OCI-LY7 (cell line): Measurements from ENCODE around the gene FAM13B. TPM values are rescaled to one million over a fixed set of nuclear protein-coding genes. Genes with fewer than 3 reads are reported as not detected.
A peak's percentile ranks its signal among the peaks of the same experiment; 100 is the strongest.
"Not testable (repeated sequence)": the region's sequence is repeated elsewhere in the genome, so short reads cannot be mapped to it uniquely, and the experiment has no call there.

Source experiments
- BruUV-seq: library from RNA; stranded (reverse); fragments of 400-500 nt; replicated peaks from 2 replicates; lab custom pipeline; 2021; lab: Mats Ljungman, UMichigan
- CTCF ChIA-PET: fragments of 300-600 bp; sonication (Branson Sonifier 250); formaldehyde crosslinking; loops from one replicate; lab custom pipeline; 2022; ENCODE audit warnings: antibody characterized with exemption; ENCODE audit not compliant: unreplicated experiment; lab: Charles Lee
- POLR2A ChIA-PET: fragments of 300-600 bp; sonication (Branson Sonifier 250); formaldehyde crosslinking; loops from one replicate; lab custom pipeline; 2022; ENCODE audit warnings: antibody characterized with exemption; lab: Charles Lee
- DNase-seq: peaks from one replicate; pipeline ENCODE4 v3.0.0-alpha.2; 2015; ENCODE audit warnings: low spot score
- H2AFZ ChIP-seq: fragments of 200-600 bp; sonication (generic), shearing (Covaris generic); 2 replicates; pipeline ENCODE4 v1.6.1; 2014; ENCODE audit warnings: mild to moderate bottlenecking, antibody characterized with exemption, low read length, moderate library complexity
- H3K27ac ChIP-seq: fragments of 200-600 bp; sonication (generic); 2 replicates; pipeline ENCODE4 v1.5.1; 2014; ENCODE audit warnings: mixed run types, low read depth, mild to moderate bottlenecking, moderate library complexity, low read length, inconsistent platforms; ENCODE audit not compliant: poor library complexity, severe bottlenecking
- H3K36me3 ChIP-seq: fragments of 200-600 bp; sonication (generic); 2 replicates; pipeline ENCODE4 v1.6.1; 2014; ENCODE audit warnings: mild to moderate bottlenecking, antibody characterized with exemption, low read length, moderate library complexity, mixed read lengths; ENCODE audit not compliant: insufficient read depth
- H3K4me1 ChIP-seq: fragments of 200-600 bp; sonication (generic); 2 replicates; pipeline ENCODE4 v1.5.1; 2014; ENCODE audit warnings: mild to moderate bottlenecking, low read length; ENCODE audit not compliant: insufficient read depth, poor library complexity, severe bottlenecking
- H3K4me2 ChIP-seq: fragments of 200-600 bp; sonication (generic); 2 replicates; pipeline ENCODE4 v1.6.1; 2014; ENCODE audit warnings: mild to moderate bottlenecking, low read length
- H3K4me3 ChIP-seq: fragments of 200-600 bp; sonication (generic); 2 replicates; pipeline ENCODE4 v1.5.1; 2014; ENCODE audit warnings: mild to moderate bottlenecking, low read depth, low read length; ENCODE audit not compliant: poor library complexity, severe bottlenecking
- H3K79me2 ChIP-seq: fragments of 200-600 bp; sonication (generic); 2 replicates; pipeline ENCODE4 v1.6.1; 2016; ENCODE audit warnings: low read depth, mild to moderate bottlenecking, low read length, moderate library complexity, mixed read lengths; ENCODE audit not compliant: insufficient read depth
- H3K9me2 ChIP-seq: fragments of 200-600 bp; sonication (generic); 2 replicates; pipeline ENCODE4 v1.6.1; 2016; ENCODE audit warnings: mild to moderate bottlenecking, low read length, mixed read lengths; ENCODE audit not compliant: insufficient read depth
- H3K9me3 ChIP-seq: fragments of 200-600 bp; sonication (generic); 2 replicates; pipeline ENCODE4 v1.6.1; 2014; ENCODE audit warnings: mild to moderate bottlenecking, mixed run types, low read length, mixed read lengths
- H4K20me1 ChIP-seq: fragments of 200-600 bp; sonication (generic); 2 replicates; pipeline ENCODE4 v1.6.1; 2014; ENCODE audit warnings: mild to moderate bottlenecking, antibody characterized with exemption, low read length, moderate library complexity, mixed read lengths; ENCODE audit not compliant: insufficient read depth
- EZH2phosphoT487 ChIP-seq: fragments of 200-600 bp; sonication (generic); IDR thresholded peaks from 2 replicates; pipeline ENCODE4 v1.6.1; 2018; ENCODE audit warnings: low read depth, borderline replicate concordance, mild to moderate bottlenecking, mixed run types, antibody characterized with exemption, low read length, moderate library complexity, mixed read lengths
- intact Hi-C: fragments of 100-400 bp; cut with micrococcal nuclease; formaldehyde crosslinking; loops from one replicate; pipeline ENCODE4 v1.10.0; 2022; ENCODE audit not compliant: unreplicated experiment
- total RNA-seq, 2 experiments: library from RNA; depleted of rRNA in 1 of 2; stranded (reverse); fragments of >200 nt in 1 of 2; shearing (Covaris generic) in 1 of 2; gene quantifications; 2 replicates each; pipeline ENCODE4 v1.2.3, GENCODE V29; 2014 to 2022
- TF ChIP-seq, protein P1 (sequence below): fragments of 200-600 bp; sonication (generic); conservative IDR thresholded peaks from 2 replicates; pipeline ENCODE4 v1.5.1; 2014; ENCODE audit warnings: mild to moderate bottlenecking, antibody characterized with exemption, low read length, moderate library complexity, mixed read lengths

Gene FAM13B
- total RNA-seq, 2 experiments from 2014 or later = 21.5 to 35.7 TPM

DNA sequence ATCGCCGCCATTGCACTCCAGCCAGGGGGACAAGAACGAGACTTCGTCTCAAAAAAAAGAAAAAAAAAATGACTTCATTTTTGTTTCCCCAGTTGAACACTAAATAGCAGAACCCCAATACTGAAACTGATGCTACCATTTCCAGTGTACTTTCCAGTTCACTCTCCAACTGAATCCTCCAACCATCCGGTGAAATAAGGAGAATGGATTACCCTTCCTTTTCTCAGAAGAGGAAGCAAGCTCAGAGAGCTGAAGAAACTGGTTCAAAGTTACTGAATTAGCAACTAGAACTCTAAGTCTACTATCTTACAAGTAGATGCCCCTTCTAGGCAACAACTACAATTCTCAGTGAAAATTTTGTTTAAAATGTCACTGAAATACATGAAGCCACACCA is 3.9 kb downstream of the FAM13B start:
- Histone ChIP-seq H4K20me1 (peaks cover 32% of the 10 kb centered on the region), H3K79me2 (peaks cover 85% of the 10 kb centered on the region), H3K36me3 (peaks cover 54% of the 10 kb centered on the region), H3K4me2 (peak overlapping the region; percentile 95; the same call in 1 of the 2 replicates), H3K9me3 (peaks cover 22% of the 10 kb centered on the region), H3K9me2 (no peaks in the 10 kb centered on the region), H3K27ac (no peak overlapping the region), H3K4me3 (no peak overlapping the region), H3K4me1 (peaks cover 43% of the 10 kb centered on the region), H2AFZ (no peak overlapping the region)
- intact Hi-C loops = no loop called here
- ChIA-PET POLR2A (interaction anchor here (1.0 to 2.7 kb wide), 3 partner anchors 10 to 140 kb away, joined by 3 to 8 read pairs (median 8); partner anchors contain the start of gene PKD2L2), CTCF (no interaction called here)
- no peak for DNase-seq
- no TSS peak for BruUV-seq
- TF ChIP-seq EZH2phosphoT487 = no peak

DNA sequence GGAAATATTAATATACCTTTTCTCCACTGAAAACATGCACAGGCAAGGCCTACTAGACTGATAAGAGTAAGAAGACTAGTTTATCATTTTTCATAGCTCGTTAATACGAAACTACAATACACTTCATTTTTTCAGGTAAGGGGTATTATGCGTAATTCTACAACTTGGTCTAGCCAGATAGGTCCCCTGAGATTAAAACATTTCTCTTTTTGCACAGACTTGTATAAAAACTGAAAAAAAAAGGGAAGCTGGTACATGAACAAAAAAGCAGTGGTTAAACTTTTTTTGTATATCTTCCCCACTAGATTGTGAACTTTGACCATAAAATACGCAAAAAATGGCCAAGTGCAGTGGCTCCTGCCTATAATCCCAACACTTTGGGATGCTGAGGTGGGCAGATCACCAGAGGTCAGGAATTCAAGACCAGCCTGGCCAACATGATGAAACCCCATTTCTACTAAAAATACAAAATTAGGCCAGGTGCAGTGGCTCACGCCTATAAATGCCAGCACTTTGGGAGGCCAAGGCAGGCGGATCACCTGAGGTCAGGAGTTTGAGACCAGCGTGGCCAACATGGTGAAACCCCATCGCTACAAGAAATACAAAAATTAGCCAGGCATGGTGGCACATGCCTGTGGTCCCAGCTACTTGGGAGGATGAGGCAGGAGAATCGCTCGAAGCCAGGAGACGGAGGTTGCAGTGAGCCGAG is 4.5 kb downstream of the FAM13B start:
- POLR2A ChIA-PET = interaction anchor here (2.7 kb wide), 1 partner anchor 139 kb away, joined by 8 read pairs; the partner anchor contains the start of gene PKD2L2
- peaks cover 91% of the 10 kb centered on the region for H3K79me2 ChIP-seq
- BruUV-seq, H3K4me3 ChIP-seq, intact Hi-C loops, H3K9me2 ChIP-seq, H3K27ac ChIP-seq, H2AFZ ChIP-seq, CTCF ChIA-PET: not testable (repeated sequence)
- H3K9me3 ChIP-seq = peaks cover 22% of the 10 kb centered on the region
- peak overlapping the region; percentile 95; the same call in 1 of the 2 replicates for H3K4me2 ChIP-seq
- peak; percentile 10 for DNase-seq
- peaks cover 37% of the 10 kb centered on the region for H4K20me1 ChIP-seq
- H3K36me3 ChIP-seq = peaks cover 54% of the 10 kb centered on the region
- peaks cover 40% of the 10 kb centered on the region for H3K4me1 ChIP-seq

DNA sequence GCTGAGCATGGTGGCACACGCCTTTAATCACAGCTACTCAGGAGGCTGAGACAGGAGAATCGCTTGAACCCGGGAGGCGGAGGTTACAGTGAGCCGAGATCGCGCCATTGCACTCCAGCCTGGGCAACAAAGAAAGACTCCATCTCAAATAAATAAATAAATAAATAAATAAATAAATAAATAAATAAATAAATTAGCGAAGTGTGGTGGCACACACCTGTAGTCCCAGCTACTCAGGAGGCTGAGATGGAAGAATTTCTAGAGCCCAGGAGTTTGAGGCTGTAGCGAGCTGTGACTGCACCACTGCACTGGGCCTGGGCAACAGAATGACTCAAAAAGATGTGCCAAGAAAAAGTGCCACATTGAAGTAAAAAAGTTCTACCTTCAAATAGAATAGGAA is 6.1 kb downstream of the FAM13B start:
- H3K4me3 ChIP-seq, BruUV-seq, H2AFZ ChIP-seq, CTCF ChIA-PET, intact Hi-C loops, DNase-seq, H3K9me2 ChIP-seq, H3K4me2 ChIP-seq, H3K27ac ChIP-seq: not testable (repeated sequence)
- peaks cover 54% of the 10 kb centered on the region for H3K36me3 ChIP-seq
- POLR2A ChIA-PET = interaction anchor here (0.6 to 1.8 kb wide), 6 partner anchors 10 to 273 kb away, joined by 4 to 9 read pairs (median 4); partner anchors contain the start of gene PKD2L2
- H3K9me3 ChIP-seq = peaks cover 22% of the 10 kb centered on the region
- H3K4me1 ChIP-seq = peaks cover 44% of the 10 kb centered on the region
- peaks cover 43% of the 10 kb centered on the region for H4K20me1 ChIP-seq
- peaks cover 100% of the 10 kb centered on the region for H3K79me2 ChIP-seq

GRCh38 chr5:138025285-138025684 is 7.6 kb downstream of the FAM13B start:
- no peaks in the 10 kb centered on the region for H3K9me2 ChIP-seq
- intact Hi-C loops = no loop called here
- peaks cover 58% of the 10 kb centered on the region for H3K36me3 ChIP-seq
- ChIA-PET POLR2A (interaction anchor here (1.1 to 1.2 kb wide), 2 partner anchors 138 to 284 kb away, joined by 3 read pairs; no protein-coding TSS in a partner anchor), CTCF (no interaction called here)
- peaks cover 29% of the 10 kb centered on the region for H3K4me1 ChIP-seq
- BruUV-seq = no TSS peak
- no peak overlapping the region for H3K4me3 ChIP-seq
- no peak overlapping the region for H2AFZ ChIP-seq
- H3K4me2 ChIP-seq = no peak overlapping the region
- H3K27ac ChIP-seq = no peak overlapping the region
- peaks cover 100% of the 10 kb centered on the region for H3K79me2 ChIP-seq
- DNase-seq = no peak
- TF ChIP-seq, protein P1, sequence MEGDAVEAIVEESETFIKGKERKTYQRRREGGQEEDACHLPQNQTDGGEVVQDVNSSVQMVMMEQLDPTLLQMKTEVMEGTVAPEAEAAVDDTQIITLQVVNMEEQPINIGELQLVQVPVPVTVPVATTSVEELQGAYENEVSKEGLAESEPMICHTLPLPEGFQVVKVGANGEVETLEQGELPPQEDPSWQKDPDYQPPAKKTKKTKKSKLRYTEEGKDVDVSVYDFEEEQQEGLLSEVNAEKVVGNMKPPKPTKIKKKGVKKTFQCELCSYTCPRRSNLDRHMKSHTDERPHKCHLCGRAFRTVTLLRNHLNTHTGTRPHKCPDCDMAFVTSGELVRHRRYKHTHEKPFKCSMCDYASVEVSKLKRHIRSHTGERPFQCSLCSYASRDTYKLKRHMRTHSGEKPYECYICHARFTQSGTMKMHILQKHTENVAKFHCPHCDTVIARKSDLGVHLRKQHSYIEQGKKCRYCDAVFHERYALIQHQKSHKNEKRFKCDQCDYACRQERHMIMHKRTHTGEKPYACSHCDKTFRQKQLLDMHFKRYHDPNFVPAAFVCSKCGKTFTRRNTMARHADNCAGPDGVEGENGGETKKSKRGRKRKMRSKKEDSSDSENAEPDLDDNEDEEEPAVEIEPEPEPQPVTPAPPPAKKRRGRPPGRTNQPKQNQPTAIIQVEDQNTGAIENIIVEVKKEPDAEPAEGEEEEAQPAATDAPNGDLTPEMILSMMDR = no peak
- no peak for TF ChIP-seq EZH2phosphoT487
- H4K20me1 ChIP-seq = peaks cover 44% of the 10 kb centered on the region
- peaks cover 22% of the 10 kb centered on the region for H3K9me3 ChIP-seq
